T-helper 2 cell treated with Interferon-gamma antibody and Interleukin-4, amounts not matched to agents 5 μg/mL and 100 μg/mL, for 36 hours (primary cell): ENCODE data around the gene TANC1.

ENCODE experiments used
- DNase-seq: peaks from one replicate; pipeline ENCODE4 v3.0.0; 2021; ENCODE audit warnings: low spot score
- H3K27ac Mint-ChIP-seq: one replicate; pipeline ENCODE4 v1.8.0; 2021; ENCODE audit warnings: mild to moderate bottlenecking, mixed read lengths
- H3K27me3 Mint-ChIP-seq: one replicate; pipeline ENCODE4 v1.8.0; 2021; ENCODE audit warnings: low read depth, mixed read lengths
- H3K36me3 Mint-ChIP-seq: one replicate; pipeline ENCODE4 v1.8.0; 2021; ENCODE audit warnings: low read depth, mixed read lengths
- H3K4me1 Mint-ChIP-seq: one replicate; pipeline ENCODE4 v1.8.0; 2021; ENCODE audit warnings: low read depth, mixed read lengths
- H3K4me3 Mint-ChIP-seq: one replicate; pipeline ENCODE4 v1.8.0; 2022; ENCODE audit warnings: mild to moderate bottlenecking, moderate library complexity, mixed read lengths
- H3K9me3 Mint-ChIP-seq: one replicate; pipeline ENCODE4 v1.8.0; 2021; ENCODE audit warnings: mixed read lengths

The TANC1 gene

GRCh38 chr2:159177957-159178356 lies 209.5 kb downstream of the TANC1 start:
- H3K4me1 Mint-ChIP-seq, result no peaks in the 10 kb centered on the region
- H3K9me3 Mint-ChIP-seq, result no peaks in the 10 kb centered on the region
- H3K36me3 Mint-ChIP-seq, result no peaks in the 10 kb centered on the region
- no peaks in the 10 kb centered on the region for H3K27me3 Mint-ChIP-seq
- H3K4me3 Mint-ChIP-seq, result no peak overlapping the region
- H3K27ac Mint-ChIP-seq, result no peak overlapping the region
- DNase-seq, result no peak

GRCh38 chr2:159179096-159179495 lies 210.7 kb downstream of the TANC1 start:
- Mint-ChIP-seq H3K27ac (no peak overlapping the region), H3K36me3 (no peaks in the 10 kb centered on the region), H3K27me3 (no peaks in the 10 kb centered on the region), H3K4me1 (no peaks in the 10 kb centered on the region), H3K9me3 (no peaks in the 10 kb centered on the region), H3K4me3 (no peak overlapping the region)
- DNase-seq, result no peak

- DNase-seq, result no peak
- H3K36me3 Mint-ChIP-seq, result no peaks in the 10 kb centered on the region
- H3K4me1 Mint-ChIP-seq, result no peaks in the 10 kb centered on the region
- no peaks in the 10 kb centered on the region for H3K9me3 Mint-ChIP-seq
- no peak overlapping the region for H3K4me3 Mint-ChIP-seq
- no peak overlapping the region for H3K27ac Mint-ChIP-seq
- no peaks in the 10 kb centered on the region for H3K27me3 Mint-ChIP-seq
Measured at GRCh38 chr2:159179696-159180095, 211.3 kb downstream of the TANC1 start.

- H3K4me1 Mint-ChIP-seq, result peaks cover 2% of the 10 kb centered on the region
- H3K9me3 Mint-ChIP-seq, result no peaks in the 10 kb centered on the region
- no peaks in the 10 kb centered on the region for H3K36me3 Mint-ChIP-seq
- DNase-seq, result no peak
- H3K4me3 Mint-ChIP-seq, result no peak overlapping the region
- H3K27me3 Mint-ChIP-seq, result no peaks in the 10 kb centered on the region
- no peak overlapping the region for H3K27ac Mint-ChIP-seq
Measured at GRCh38 chr2:159183346-159183745, 214.9 kb downstream of the TANC1 start.

- no peaks in the 10 kb centered on the region for H3K36me3 Mint-ChIP-seq
- H3K27ac Mint-ChIP-seq, result no peak overlapping the region
- peaks cover 2% of the 10 kb centered on the region for H3K4me1 Mint-ChIP-seq
- no peak for DNase-seq
- no peaks in the 10 kb centered on the region for H3K9me3 Mint-ChIP-seq
- no peaks in the 10 kb centered on the region for H3K27me3 Mint-ChIP-seq
- H3K4me3 Mint-ChIP-seq, result no peak overlapping the region
Measured at GRCh38 chr2:159185401-159186130, 217.1 kb downstream of the TANC1 start.

GRCh38 chr2:159186462-159186861 lies 218.0 kb downstream of the TANC1 start:
- Mint-ChIP-seq H3K4me1 (peaks cover 2% of the 10 kb centered on the region), H3K4me3 (no peak overlapping the region), H3K36me3 (no peaks in the 10 kb centered on the region), H3K27ac (no peak overlapping the region), H3K27me3 (no peaks in the 10 kb centered on the region), H3K9me3 (no peaks in the 10 kb centered on the region)
- no peak for DNase-seq

- Mint-ChIP-seq H3K9me3 (no peaks in the 10 kb centered on the region), H3K4me1 (peaks cover 2% of the 10 kb centered on the region), H3K36me3 (no peaks in the 10 kb centered on the region), H3K27ac (no peak overlapping the region), H3K27me3 (no peaks in the 10 kb centered on the region), H3K4me3 (no peak overlapping the region)
- no peak for DNase-seq
Measured at GRCh38 chr2:159187106-159187505, 218.7 kb downstream of the TANC1 start.

GRCh38 chr2:159188449-159188848 lies 220.0 kb downstream of the TANC1 start:
- H3K4me1 Mint-ChIP-seq, result peaks cover 2% of the 10 kb centered on the region
- no peaks in the 10 kb centered on the region for H3K27me3 Mint-ChIP-seq
- no peak for DNase-seq
- no peak overlapping the region for H3K27ac Mint-ChIP-seq
- H3K4me3 Mint-ChIP-seq, result no peak overlapping the region
- no peaks in the 10 kb centered on the region for H3K36me3 Mint-ChIP-seq
- H3K9me3 Mint-ChIP-seq, result no peaks in the 10 kb centered on the region

GRCh38 chr2:159192371-159192918 lies 224.0 kb downstream of the TANC1 start:
- H3K9me3 Mint-ChIP-seq, result no peaks in the 10 kb centered on the region

GRCh38 chr2:159193791-159194190 lies 225.4 kb downstream of the TANC1 start:
- Mint-ChIP-seq H3K4me1 (no peaks in the 10 kb centered on the region), H3K36me3 (no peaks in the 10 kb centered on the region), H3K27me3 (no peaks in the 10 kb centered on the region), H3K27ac (no peak overlapping the region), H3K4me3 (no peak overlapping the region), H3K9me3 (no peaks in the 10 kb centered on the region)
- DNase-seq, result no peak

More at GRCh38 chr2:159192371-159192918, 224.0 kb downstream of the TANC1 start:
- Mint-ChIP-seq H3K4me1 (no peaks in the 10 kb centered on the region), H3K36me3 (no peaks in the 10 kb centered on the region), H3K4me3 (no peak overlapping the region), H3K27me3 (no peaks in the 10 kb centered on the region), H3K27ac (no peak overlapping the region)
- DNase-seq, result no peak

- Mint-ChIP-seq H3K4me1 (no peaks in the 10 kb centered on the region), H3K9me3 (no peaks in the 10 kb centered on the region), H3K27ac (no peak overlapping the region), H3K36me3 (no peaks in the 10 kb centered on the region), H3K4me3 (no peak overlapping the region), H3K27me3 (no peaks in the 10 kb centered on the region)
- no peak for DNase-seq
Measured at GRCh38 chr2:159194241-159194640, 225.8 kb downstream of the TANC1 start.

GRCh38 chr2:159195697-159196096 lies 227.3 kb downstream of the TANC1 start:
- no peaks in the 10 kb centered on the region for H3K36me3 Mint-ChIP-seq
- no peak for DNase-seq
- no peaks in the 10 kb centered on the region for H3K27me3 Mint-ChIP-seq
- no peak overlapping the region for H3K4me3 Mint-ChIP-seq
- H3K4me1 Mint-ChIP-seq, result no peaks in the 10 kb centered on the region
- no peaks in the 10 kb centered on the region for H3K9me3 Mint-ChIP-seq
- no peak overlapping the region for H3K27ac Mint-ChIP-seq

GRCh38 chr2:159196393-159196925 lies 228.0 kb downstream of the TANC1 start:
- no peaks in the 10 kb centered on the region for H3K36me3 Mint-ChIP-seq
- no peaks in the 10 kb centered on the region for H3K9me3 Mint-ChIP-seq
- H3K4me1 Mint-ChIP-seq, result peaks cover 1% of the 10 kb centered on the region
- no peaks in the 10 kb centered on the region for H3K27me3 Mint-ChIP-seq
- no peak overlapping the region for H3K27ac Mint-ChIP-seq
- no peak overlapping the region for H3K4me3 Mint-ChIP-seq
- no peak for DNase-seq

GRCh38 chr2:159199236-159199635 lies 230.8 kb downstream of the TANC1 start:
- H3K4me1 Mint-ChIP-seq, result peaks cover 2% of the 10 kb centered on the region
- H3K27ac Mint-ChIP-seq, result no peak overlapping the region
- DNase-seq, result no peak
- H3K36me3 Mint-ChIP-seq, result no peaks in the 10 kb centered on the region
- no peak overlapping the region for H3K4me3 Mint-ChIP-seq
- no peaks in the 10 kb centered on the region for H3K27me3 Mint-ChIP-seq
- H3K9me3 Mint-ChIP-seq, result no peaks in the 10 kb centered on the region
